HG02870 (cell line): ENCODE measurements around the gene RHOG.
A peak's percentile ranks its signal among the peaks of the same experiment; 100 is the strongest.
"Not testable (repeated sequence)": the region's sequence is repeated elsewhere in the genome, so short reads cannot be mapped to it uniquely, and the experiment has no call there.

Source experiments
- ATAC-seq: cut with Tn5 transposase; IDR thresholded peaks from one replicate; pipeline ENCODE4 v1.9.1; 2021; ENCODE audit warnings: mild to moderate bottlenecking, moderate library complexity; ENCODE audit not compliant: unreplicated experiment

Gene RHOG

GRCh38 chr11:3834664-3835461 is 5.9 kb downstream of the RHOG start:
- ATAC-seq, result no peak

GRCh38 chr11:3834349-3834663 is 6.5 kb downstream of the RHOG start:
- ATAC-seq, result no peak

GRCh38 chr11:3833449-3833848 is 7.3 kb downstream of the RHOG start:
- no peak for ATAC-seq

GRCh38 chr11:3832816-3833215 is 7.9 kb downstream of the RHOG start:
- no peak for ATAC-seq

- no peak for ATAC-seq
Observed at GRCh38 chr11:3831378-3832239, 9.2 kb downstream of the RHOG start.

DNA sequence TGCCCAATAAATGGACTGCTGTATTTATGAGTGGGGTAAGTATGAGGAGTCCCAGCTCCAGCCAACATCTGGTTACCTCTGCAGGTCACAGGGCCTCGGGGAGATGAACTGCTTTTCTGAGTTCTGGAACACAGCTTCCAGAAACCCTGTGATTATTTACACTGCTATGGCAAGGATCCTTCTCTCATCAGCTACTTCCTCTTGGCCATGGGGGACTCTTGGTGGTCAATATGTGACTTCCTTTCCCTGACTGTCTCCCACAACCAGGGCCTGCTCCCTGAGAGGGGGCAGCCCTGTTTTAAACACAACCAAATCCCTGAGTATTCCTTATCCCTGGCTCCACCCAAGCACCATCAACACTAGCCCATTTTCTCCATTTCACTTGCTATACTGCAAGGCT is 10.0 kb downstream of the RHOG start:
- no peak for ATAC-seq

GRCh38 chr11:3830088-3830487 is 10.7 kb downstream of the RHOG start:
- ATAC-seq, result no peak

- ATAC-seq, result no peak
Observed at GRCh38 chr11:3827434-3828186, 13.1 kb downstream of the RHOG start.

GRCh38 chr11:3826721-3827120 is 14.0 kb downstream of the RHOG start:
- ATAC-seq, result no peak

DNA sequence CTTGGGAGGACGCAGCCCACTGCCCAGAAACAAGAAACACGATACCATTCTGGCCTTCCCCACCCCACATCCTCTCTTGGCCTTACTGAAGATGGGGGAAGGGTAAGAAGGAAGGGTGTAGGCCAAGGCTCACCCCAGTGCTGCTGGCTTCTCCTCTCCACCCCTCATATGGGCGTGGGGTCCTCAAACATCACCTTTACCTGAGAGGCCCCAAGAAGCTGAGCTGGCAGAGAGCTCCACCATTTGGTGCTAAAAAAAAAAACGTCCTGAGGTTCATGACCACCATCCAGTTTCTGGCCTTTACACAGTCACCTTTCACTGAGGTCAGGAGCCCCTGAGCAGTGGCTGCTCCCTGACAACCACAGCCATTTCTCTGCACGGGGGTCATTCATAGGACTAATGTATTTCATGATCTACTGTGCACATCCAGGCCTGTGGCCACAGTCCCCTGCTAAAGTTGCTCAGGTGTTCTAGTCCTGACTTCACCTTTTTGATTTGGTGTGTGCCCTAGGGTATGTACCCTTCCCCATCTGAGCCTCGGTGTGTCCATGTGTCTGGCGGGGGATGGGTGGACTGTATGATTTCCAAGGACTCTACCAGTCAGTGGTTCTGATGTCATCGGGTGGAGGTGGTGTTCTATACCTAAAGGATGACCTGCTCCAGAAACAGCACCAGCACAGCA is 15.1 kb downstream of the RHOG start:
- ATAC-seq, result peak; percentile 22

DNA sequence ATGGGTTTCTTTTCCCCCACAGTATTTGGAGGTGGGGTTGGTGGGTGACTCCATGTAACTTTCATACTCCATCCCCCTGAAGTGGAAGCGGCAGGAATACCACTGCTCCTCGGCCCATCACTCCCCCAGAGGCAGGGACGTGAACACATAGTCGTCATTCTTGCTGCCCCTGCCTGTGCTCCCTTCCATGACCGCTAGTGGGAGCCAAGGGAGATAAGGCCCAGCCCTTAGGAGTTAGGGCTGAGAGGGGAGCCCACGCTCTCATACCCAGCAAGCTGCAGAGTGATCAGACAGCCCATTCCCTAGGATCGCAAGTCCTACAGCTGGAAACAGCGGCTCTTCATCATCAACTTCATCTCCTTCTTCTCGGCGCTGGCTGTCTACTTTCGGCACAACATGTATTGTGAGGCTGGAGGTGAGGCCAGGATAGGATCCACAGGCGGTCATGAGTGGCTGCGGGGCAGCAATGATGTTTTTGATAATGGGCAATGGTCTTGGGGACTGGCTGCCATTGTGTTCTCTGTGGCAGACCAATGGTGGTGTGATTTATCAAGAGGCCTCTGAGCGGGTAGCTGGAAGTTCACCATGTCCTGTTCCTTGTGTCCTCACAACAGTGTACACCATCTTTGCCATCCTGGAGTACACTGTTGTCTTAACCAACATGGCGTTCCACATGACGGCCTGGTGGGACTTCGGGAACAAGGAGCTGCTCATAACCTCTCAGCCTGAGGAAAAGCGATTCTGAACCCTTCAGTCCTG is 15.9 kb downstream of the RHOG start:
- peak; percentile 80 for ATAC-seq

DNA sequence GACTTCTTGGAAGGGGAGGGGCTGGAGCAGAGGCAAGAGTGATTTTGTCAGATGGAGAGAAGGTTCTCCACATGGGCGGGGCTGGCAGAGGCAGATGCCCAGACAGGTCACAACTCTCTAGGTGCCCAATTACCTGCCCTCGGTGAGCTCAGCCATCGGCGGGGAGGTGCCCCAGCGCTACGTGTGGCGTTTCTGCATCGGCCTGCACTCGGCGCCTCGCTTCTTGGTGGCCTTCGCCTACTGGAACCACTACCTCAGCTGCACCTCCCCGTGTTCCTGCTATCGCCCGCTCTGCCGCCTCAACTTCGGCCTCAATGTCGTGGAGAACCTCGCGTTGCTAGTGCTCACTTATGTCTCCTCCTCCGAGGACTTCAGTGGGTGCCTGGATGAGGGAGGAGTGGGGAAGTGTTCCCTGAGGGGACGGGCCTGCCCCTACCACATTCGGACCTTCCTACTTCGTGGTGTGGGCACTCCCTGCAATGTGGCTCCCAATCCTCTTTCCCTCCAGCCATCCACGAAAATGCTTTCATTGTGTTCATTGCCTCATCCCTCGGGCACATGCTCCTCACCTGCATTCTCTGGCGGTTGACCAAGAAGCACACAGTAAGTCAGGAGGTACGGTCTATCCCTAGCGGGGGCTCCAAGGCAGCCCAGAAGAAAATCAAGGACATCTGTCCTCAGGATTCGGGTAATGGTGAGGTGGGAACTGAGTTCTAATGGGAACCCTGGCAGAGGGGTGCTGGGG is 16.8 kb downstream of the RHOG start:
- no peak for ATAC-seq

GRCh38 chr11:3823303-3823702 is 17.5 kb downstream of the RHOG start:
- no peak for ATAC-seq

DNA sequence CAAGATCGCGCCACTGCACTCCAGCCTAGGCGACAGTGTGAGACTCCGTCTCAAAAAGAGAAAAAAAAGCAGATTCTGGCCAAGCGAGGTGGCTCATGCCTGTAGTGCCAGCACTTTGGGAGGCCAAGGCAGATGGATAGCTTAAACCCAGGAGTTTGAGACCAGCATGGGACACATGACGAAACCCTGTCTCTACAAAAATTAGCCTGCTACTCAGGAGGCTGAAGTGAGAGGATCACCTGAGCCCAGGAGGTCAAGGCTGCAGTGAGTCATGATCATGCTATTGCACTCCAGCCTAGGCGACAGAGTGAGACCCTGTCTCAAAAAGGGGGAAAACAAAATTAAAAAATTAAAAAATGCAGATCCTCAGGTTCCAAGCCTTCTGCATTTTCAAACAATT is 18.4 kb downstream of the RHOG start:
- ATAC-seq, result no peak

DNA sequence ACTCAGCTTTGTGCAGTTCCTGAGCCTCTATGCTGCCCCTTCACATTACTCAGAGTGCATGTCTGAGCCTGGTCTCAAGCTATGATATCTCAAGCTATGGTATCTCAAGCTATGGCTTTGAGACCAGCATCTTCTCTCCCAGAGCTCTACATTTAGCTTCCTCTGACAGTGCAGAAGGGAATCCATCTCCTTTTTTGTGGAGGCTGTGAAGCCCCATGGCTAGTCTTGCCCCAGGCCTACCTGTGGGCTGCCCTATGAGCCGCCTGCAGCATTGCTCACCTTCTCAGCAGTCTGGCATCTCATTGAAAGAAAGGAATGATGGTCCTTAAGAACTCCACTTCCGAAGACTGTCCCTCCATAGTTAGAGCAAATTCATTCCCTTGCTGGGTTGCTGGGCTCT is 19.8 kb downstream of the RHOG start:
- ATAC-seq, result no peak

GRCh38 chr11:3817181-3817800 is 23.5 kb downstream of the RHOG start:
- no peak for ATAC-seq

- ATAC-seq, result no peak
Observed at GRCh38 chr11:3816673-3817072, 24.1 kb downstream of the RHOG start.

- no peak for ATAC-seq
Observed at GRCh38 chr11:3815845-3816244, 24.9 kb downstream of the RHOG start.

DNA sequence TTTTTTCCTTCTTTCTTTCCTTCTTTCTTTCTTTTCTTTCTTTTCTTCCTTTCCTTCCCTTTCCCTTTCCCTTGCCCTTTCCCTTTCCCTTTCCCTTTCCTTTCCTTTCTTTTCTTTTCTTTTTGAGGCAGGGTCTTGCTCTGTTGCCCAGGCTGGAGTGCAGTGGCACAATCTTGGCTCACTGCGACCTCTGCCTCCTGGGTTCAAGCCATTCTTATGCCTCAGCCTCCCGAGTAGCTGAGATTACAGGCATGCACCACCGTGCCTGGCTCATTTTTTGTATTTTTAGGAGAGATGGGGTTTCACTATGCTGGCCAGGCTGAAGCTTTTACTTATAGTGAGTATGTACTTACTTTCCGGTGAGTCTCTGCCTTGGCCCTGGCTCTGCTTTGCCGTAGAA is 25.9 kb downstream of the RHOG start:
- not testable (repeated sequence) for ATAC-seq
